GM12878 (cell line): ENCODE data around the gene CACNG5. TPM values are rescaled to one million over a fixed set of nuclear protein-coding genes. Genes with fewer than 3 reads are reported as not detected.

Experiments used
- ATAC-seq: fragments of 200-7000 bp; cut with Tn5 transposase; 3 replicates; pipeline ENCODE4 v1.9.1; 2020; ENCODE audit warnings: mild to moderate bottlenecking, moderate library complexity
- BruUV-seq: library from RNA; stranded (reverse); fragments of 400-500 nt; replicated peaks from 2 replicates; lab custom pipeline; 2021; lab: Mats Ljungman, UMichigan
- CTCF ChIA-PET: fragments of 300-600 bp; sonication (Branson Sonifier 250); formaldehyde crosslinking; extraction: SDS; loops from one replicate; lab custom pipeline; 2021; ENCODE audit warnings: inconsistent platforms; lab: Yijun Ruan, JAX
- POLR2A ChIA-PET: fragments of 350-600 bp; formaldehyde crosslinking; extraction: SDS; loops from one replicate; lab custom pipeline; 2021; ENCODE audit warnings: inconsistent platforms; lab: Charles Lee
- RAD21 ChIA-PET: fragments of 300-600 bp; sonication (Branson Sonifier 250); formaldehyde crosslinking; loops from one replicate; lab custom pipeline; 2023; ENCODE audit warnings: antibody characterized with exemption; ENCODE audit not compliant: unreplicated experiment; lab: Charles Lee
- SMC1A ChIA-PET: fragments of 300-600 bp; sonication (Branson Sonifier 250); formaldehyde crosslinking; loops from one replicate; lab custom pipeline; 2023; ENCODE audit not compliant: unreplicated experiment, uncharacterized antibody; lab: Charles Lee
- DNase-seq: peaks from one replicate; pipeline ENCODE4 v3.0.0-alpha.2; 2011; ENCODE audit warnings: low read depth, low spot score
- FAIRE-seq: peaks from 3 replicates; lab custom pipeline; 2011; peaks lifted over from hg19 to GRCh38; lab: Jason Lieb, UNC
- H2AFZ ChIP-seq: 2 replicates; pipeline ENCODE4 v1.6.0; 2011; ENCODE audit warnings: low read depth, low read length, control low read depth; ENCODE audit not compliant: control insufficient read depth
- H3K27ac ChIP-seq: 2 replicates; pipeline ENCODE4 v1.5.1; 2011; ENCODE audit warnings: control low read depth; ENCODE audit not compliant: control insufficient read depth, insufficient read depth
- H3K27me3 ChIP-seq, 2 experiments: replicated peaks in 1 of 2; 2 replicates each; pipeline versions ENCODE4 v1.6.0 to v1.6.1; 2011; ENCODE audit warnings: low read length in 1 of 2; ENCODE audit not compliant: control insufficient read depth in 2 of 2, insufficient read depth in 2 of 2
- H3K36me3 ChIP-seq, 2 experiments: 2 replicates each; pipeline ENCODE4 v1.5.1; 2011; ENCODE audit warnings: low read length in 1 of 2; ENCODE audit not compliant: control insufficient read depth in 2 of 2, insufficient read depth in 2 of 2
- H3K4me1 ChIP-seq: 2 replicates; pipeline ENCODE4 v1.6.1; 2011; ENCODE audit warnings: mild to moderate bottlenecking, low read length, moderate library complexity, mixed read lengths; ENCODE audit not compliant: control insufficient read depth, insufficient read depth
- H3K4me2 ChIP-seq: 2 replicates; pipeline ENCODE4 v1.6.0; 2011; ENCODE audit warnings: control low read depth; ENCODE audit not compliant: control insufficient read depth, insufficient read depth
- H3K4me3 ChIP-seq: fragments of 200-600 bp; sonication (generic); 2 replicates; pipeline ENCODE4 v1.5.1; 2016
- H3K79me2 ChIP-seq: 2 replicates; pipeline ENCODE4 v1.6.0; 2011; ENCODE audit warnings: low read length; ENCODE audit not compliant: control insufficient read depth, insufficient read depth
- H3K9ac ChIP-seq: 2 replicates; pipeline ENCODE4 v1.8.0; 2011; ENCODE audit warnings: low read length, control low read depth, mixed read lengths; ENCODE audit not compliant: control insufficient read depth, insufficient read depth
- H3K9me3 ChIP-seq: replicated peaks from 3 replicates; pipeline ENCODE4 v1.5.1; 2011; ENCODE audit warnings: mild to moderate bottlenecking, low read length; ENCODE audit not compliant: control insufficient read depth, insufficient read depth
- H4K20me1 ChIP-seq: 2 replicates; pipeline ENCODE4 v1.6.0; 2011; ENCODE audit not compliant: control insufficient read depth, insufficient read depth
- ATF7 ChIP-seq: fragments of 450-650 bp; IDR thresholded peaks from 2 replicates; pipeline ENCODE4 v1.6.1; 2016; ENCODE audit warnings: low read depth, mild to moderate bottlenecking
- BMI1 ChIP-seq: fragments of 450-650 bp; IDR thresholded peaks from 2 replicates; pipeline ENCODE4 v1.6.1; 2016; ENCODE audit warnings: mild to moderate bottlenecking, moderate library complexity, borderline replicate concordance
- IKZF2 ChIP-seq, 2 experiments: fragments of 450-650 bp; IDR thresholded peaks; 2 replicates each; pipeline ENCODE4 v1.6.1; 2017; ENCODE audit warnings: mild to moderate bottlenecking in 2 of 2, moderate library complexity in 2 of 2
- KAT2A ChIP-seq: conservative IDR thresholded peaks from 2 replicates; pipeline ENCODE4 v1.6.1; 2011; ENCODE audit warnings: low read depth, low read length; ENCODE audit not compliant: control insufficient read depth
- STAT1 ChIP-seq: fragments of 450-650 bp; conservative IDR thresholded peaks from 2 replicates; pipeline ENCODE4 v1.6.1; 2014; ENCODE audit warnings: antibody characterized with exemption, mild to moderate bottlenecking
- ZNF384 ChIP-seq: IDR thresholded peaks from 2 replicates; pipeline ENCODE4 v1.6.1; 2012; ENCODE audit warnings: low read depth, mild to moderate bottlenecking, low read length, improper control_type of control experiment, borderline replicate concordance
- ZNF622 ChIP-seq: fragments of 450-650 bp; IDR thresholded peaks from 2 replicates; pipeline ENCODE4 v1.6.1; 2017; ENCODE audit warnings: mild to moderate bottlenecking, inconsistent platforms
- WGBS: methylation state at CpG from one replicate; pipeline ENCODE4 v1.1.6; 2016; ENCODE audit warnings: low lambda C conversion rate; ENCODE audit not compliant: insufficient replicate concordance, insufficient coverage; ENCODE audit errors: missing lambda C conversion rate; 5-methylcytosine and 5-hydroxymethylcytosine counted together
- in situ Hi-C: fragments of 300-500 bp; cut with MboI; formaldehyde crosslinking; loops from 9 replicates; pipeline ENCODE4 v1.14.3; 2018; ENCODE audit warnings: mixed read lengths
- intact Hi-C: fragments of 100-400 bp; cut with micrococcal nuclease; formaldehyde crosslinking; loops from one replicate; pipeline ENCODE4 v1.14.2; 2022; ENCODE audit not compliant: unreplicated experiment
- polyA plus RNA-seq, 11 experiments: library from polyadenylated mRNA; depleted of rRNA in 4 of 11; unstranded in 6 of 11; stranded (reverse) in 5 of 11; fragments of >200 nt; fragmentation: Nextera tagmentation in 4 of 11; fragmentation: Illumina TruSeq in 1 of 11; extraction: Ambion mirVana in 4 of 11; extraction: Trizol in 1 of 11; gene quantifications; 1 replicate in 1 of 11; 2 replicates in 10 of 11; pipeline versions ENCODE4 v1.2.1 to v1.2.3, GENCODE V29; 2011 to 2016; ENCODE audit warnings: inconsistent platforms in 2 of 11, missing spikeins in 2 of 11, low read depth in 1 of 11
- total RNA-seq, 4 experiments: library from RNA; depleted of rRNA in 3 of 4; stranded (reverse); fragments of >200 nt in 3 of 4; fragmentation: Illumina TruSeq in 1 of 4; extraction: Trizol in 1 of 4; gene quantifications; 2 replicates each; pipeline versions ENCODE4 v1.2.1 to v1.2.3, GENCODE V29; 2013 to 2021

CACNG5 gene
- total and polyA plus RNA-seq, 10 of the 15 experiments (the other 5 are each of a cell fraction or from before 2014, with no cell fraction given): not detected

DNA sequence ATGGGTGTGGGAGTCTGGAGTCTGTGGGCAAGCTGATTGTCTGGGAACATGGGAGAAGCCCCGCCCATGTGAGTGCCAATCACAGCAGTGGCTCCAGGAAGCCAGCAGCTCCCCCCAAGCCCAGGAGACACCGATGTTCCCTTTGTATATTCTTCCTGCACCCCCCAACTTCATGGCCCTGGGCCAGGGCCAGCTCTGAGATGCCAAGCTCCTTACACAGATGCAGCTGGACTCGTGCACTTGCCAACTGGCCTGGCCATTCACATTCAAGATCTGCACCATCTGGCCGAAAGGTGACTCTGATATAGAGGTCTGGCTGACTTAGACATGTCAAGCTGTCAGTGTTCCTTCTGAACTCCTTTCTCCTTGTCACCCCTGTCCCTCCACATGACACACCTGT, 50.5 kb downstream of the CACNG5 start:
- H3K4me3 ChIP-seq: no peak overlapping the region
- no peak for FAIRE-seq
- WGBS: 14% methylated on average over 4 of the region's 4 CpGs
- no peak overlapping the region for H3K9ac ChIP-seq
- H3K79me2 ChIP-seq: no peaks in the 10 kb centered on the region
- TF ChIP-seq KAT2A: no peak
- TF ChIP-seq, all 136 proteins: peak for 0
- H3K36me3 ChIP-seq: no peaks in the 10 kb centered on the region
- H2AFZ ChIP-seq: no peak overlapping the region
- ATAC-seq (no peak), DNase-seq (no peak)
- no peak overlapping the region for H3K27ac ChIP-seq
- CTCF ChIA-PET: no interaction called here
- no peaks in the 10 kb centered on the region for H3K27me3 ChIP-seq
- POLR2A ChIA-PET: no interaction called here
- H3K4me1 ChIP-seq: no peaks in the 10 kb centered on the region
- H3K4me2 ChIP-seq: no peak overlapping the region
- intact Hi-C loops (no loop called here), in situ Hi-C loops (no loop called here)
- H4K20me1 ChIP-seq: no peaks in the 10 kb centered on the region
- no TSS peak for BruUV-seq
- SMC1A ChIA-PET: no interaction called here
- RAD21 ChIA-PET: no interaction called here
- no peaks in the 10 kb centered on the region for H3K9me3 ChIP-seq

DNA sequence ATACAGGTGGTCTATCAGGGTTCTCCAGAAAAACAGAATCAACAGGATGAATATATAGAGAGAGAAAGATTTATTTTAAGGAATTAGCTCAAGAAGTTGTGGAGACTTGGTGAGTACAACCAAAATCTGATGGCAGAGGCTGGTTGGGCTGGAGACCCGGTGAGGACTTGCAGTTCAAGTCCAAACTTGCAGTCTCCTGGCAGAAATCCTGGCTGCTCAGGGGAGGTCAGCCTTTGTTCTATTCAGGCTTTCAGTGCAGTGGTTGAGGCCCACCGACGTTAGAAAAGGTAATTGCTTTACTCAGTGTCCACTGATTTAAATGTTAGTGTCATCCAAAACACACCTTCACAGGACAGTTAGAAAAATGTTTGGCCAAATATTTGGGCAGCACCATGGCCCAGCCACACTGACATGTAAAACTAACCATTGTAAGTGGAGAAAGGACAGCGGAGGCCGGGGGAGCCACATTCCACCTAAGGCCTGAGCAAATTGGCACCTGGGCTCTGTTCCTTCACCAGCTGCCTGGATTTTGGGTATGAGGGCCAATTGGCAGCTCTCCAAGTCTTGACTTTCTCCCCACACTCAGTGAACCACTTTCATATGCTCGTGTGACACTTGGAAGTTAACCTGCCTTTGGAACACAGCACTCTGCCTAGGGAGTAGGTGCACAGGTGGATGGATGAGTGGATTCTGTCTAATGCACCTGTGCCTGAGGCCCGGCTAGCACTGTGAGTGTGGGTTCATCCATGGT, 54.7 kb downstream of the CACNG5 start:
- no peak for ATAC-seq
- no peak for TF ChIP-seq ATF7
- no peak for TF ChIP-seq STAT1
- no peak for TF ChIP-seq IKZF2 (IDR thresholded peaks at IDR 0.05)
- TF ChIP-seq BMI1: no peak
- TF ChIP-seq ZNF384: no peak
- no peak for TF ChIP-seq ZNF622
- TF ChIP-seq, all 136 proteins: peak for 0
- RAD21 ChIA-PET: no interaction called here
- H3K9me3 ChIP-seq: no peaks in the 10 kb centered on the region
- SMC1A ChIA-PET: no interaction called here
- intact Hi-C loops (no loop called here), in situ Hi-C loops (no loop called here)
- H3K9ac ChIP-seq: no peak overlapping the region
- CTCF ChIA-PET: no interaction called here
- no peak overlapping the region for H3K27ac ChIP-seq
- H2AFZ ChIP-seq: no peak overlapping the region
- POLR2A ChIA-PET: no interaction called here
- no peak overlapping the region for H3K4me3 ChIP-seq
- WGBS: 28% methylated on average over 7 of the region's 7 CpGs
- H3K27me3 ChIP-seq: peaks cover 0 to 2% of the 10 kb centered on the region in 2 experiments; a peak in 2 of 4 replicates
- BruUV-seq: no TSS peak
- FAIRE-seq: no peak
- H3K79me2 ChIP-seq: no peaks in the 10 kb centered on the region
- no peaks in the 10 kb centered on the region for H3K36me3 ChIP-seq
- no peaks in the 10 kb centered on the region for H4K20me1 ChIP-seq
- H3K4me2 ChIP-seq: no peak overlapping the region
- DNase-seq: no peak
- no peaks in the 10 kb centered on the region for H3K4me1 ChIP-seq
